Skeletal muscle tissue (tissue), 4 donors: ENCODE data around the gene PITPNM1. TPM values are rescaled to one million over a fixed set of nuclear protein-coding genes. Genes with fewer than 3 reads are reported as not detected.

Source experiments
- H3K27ac ChIP-seq: one replicate; pipeline ENCODE4 v1.7.0; 2013; ENCODE audit warnings: mild to moderate bottlenecking, low read depth, low read length, inconsistent platforms
- H3K27me3 ChIP-seq, 3 donors: one replicate each; pipeline ENCODE4 v1.7.0; 2013; ENCODE audit warnings: low read length in 3 of 3; ENCODE audit not compliant: control insufficient read depth in 3 of 3, insufficient read depth in 3 of 3
- H3K36me3 ChIP-seq, 3 donors: one replicate each; pipeline ENCODE4 v1.7.0; 2013; ENCODE audit warnings: low read length in 3 of 3; ENCODE audit not compliant: control insufficient read depth in 3 of 3, insufficient read depth in 3 of 3
- H3K4me1 ChIP-seq, 3 donors: one replicate each; pipeline ENCODE4 v1.7.0; 2013; ENCODE audit warnings: low read length in 3 of 3, mild to moderate bottlenecking in 3 of 3; ENCODE audit not compliant: control insufficient read depth in 3 of 3, insufficient read depth in 3 of 3
- H3K4me3 ChIP-seq, 3 donors: one replicate each; pipeline ENCODE4 v1.7.0; 2013; ENCODE audit warnings: low read length in 3 of 3
- H3K9ac ChIP-seq, 3 donors: one replicate each; pipeline ENCODE4 v1.7.0; 2013; ENCODE audit warnings: low read length in 3 of 3, mild to moderate bottlenecking in 3 of 3, moderate library complexity in 2 of 3, low read depth in 1 of 3
- H3K9me3 ChIP-seq, 3 donors: one replicate each; pipeline ENCODE4 v1.7.0; 2013; ENCODE audit warnings: low read length in 3 of 3; ENCODE audit not compliant: control insufficient read depth in 3 of 3
- total RNA-seq: library from RNA; depleted of rRNA; stranded (reverse); fragments of >200 nt; gene quantifications from one replicate; pipeline ENCODE4 v1.2.3, GENCODE V29; 2014
- donor health status: Osteomylitis.

The PITPNM1 gene
- total RNA-seq, 1 donor from 2014 or later: 5.7 TPM

GRCh38 chr11:67541198-67541597 is 36.0 kb upstream of the PITPNM1 start:
- Histone ChIP-seq H3K27ac (no peak overlapping the region), H3K4me3 (no peak overlapping the region), H3K36me3 (no peaks in the 10 kb centered on the region), H3K4me1 (peaks cover 8 to 9% (median 8%) of the 10 kb centered on the region in 3 donors), H3K27me3 (peaks cover 0 to 3% (median 0%) of the 10 kb centered on the region in 3 donors), H3K9ac (no peak overlapping the region), H3K9me3 (no peaks in the 10 kb centered on the region)

- H3K4me3 ChIP-seq: no peak overlapping the region
- H3K27ac ChIP-seq: no peak overlapping the region
- H3K27me3 ChIP-seq: peaks cover 0 to 3% (median 0%) of the 10 kb centered on the region in 3 donors
- H3K9me3 ChIP-seq: no peaks in the 10 kb centered on the region
- H3K36me3 ChIP-seq: no peaks in the 10 kb centered on the region
- H3K4me1 ChIP-seq: peaks cover 0 to under 1% (median 0%) of the 10 kb centered on the region in 3 donors
- no peak overlapping the region for H3K9ac ChIP-seq
These were observed 34.4 kb upstream of the PITPNM1 start for GRCh38 chr11:67539550-67539949.

GRCh38 chr11:67538823-67539505 is 33.8 kb upstream of the PITPNM1 start:
- Histone ChIP-seq H3K27ac (no peak overlapping the region), H3K4me1 (no peaks in the 10 kb centered on the region), H3K9ac (no peak overlapping the region), H3K36me3 (no peaks in the 10 kb centered on the region), H3K9me3 (no peaks in the 10 kb centered on the region), H3K27me3 (peaks cover 0 to 3% (median 0%) of the 10 kb centered on the region in 3 donors), H3K4me3 (no peak overlapping the region)

GRCh38 chr11:67538306-67538705 is 33.1 kb upstream of the PITPNM1 start:
- H3K27ac ChIP-seq: no peak overlapping the region
- H3K4me3 ChIP-seq: no peak overlapping the region
- H3K36me3 ChIP-seq: no peaks in the 10 kb centered on the region
- peaks cover 0 to 3% (median 0%) of the 10 kb centered on the region in 3 donors for H3K9me3 ChIP-seq
- H3K27me3 ChIP-seq: peaks cover 0 to 3% (median 0%) of the 10 kb centered on the region in 3 donors
- H3K4me1 ChIP-seq: no peaks in the 10 kb centered on the region
- no peak overlapping the region for H3K9ac ChIP-seq

GRCh38 chr11:67535561-67535960 is 30.4 kb upstream of the PITPNM1 start:
- Histone ChIP-seq H3K9ac (no peak overlapping the region), H3K9me3 (peaks cover 0 to 3% (median 0%) of the 10 kb centered on the region in 3 donors), H3K36me3 (no peaks in the 10 kb centered on the region), H3K4me1 (no peaks in the 10 kb centered on the region), H3K27me3 (peaks cover 0 to 3% (median 0%) of the 10 kb centered on the region in 3 donors), H3K4me3 (no peak overlapping the region), H3K27ac (no peak overlapping the region)

GRCh38 chr11:67534070-67534679 is 29.0 kb upstream of the PITPNM1 start:
- Histone ChIP-seq H3K4me3 (no peak overlapping the region), H3K36me3 (no peaks in the 10 kb centered on the region), H3K27me3 (peaks cover 0 to 7% (median 3%) of the 10 kb centered on the region in 3 donors), H3K9me3 (peaks cover 0 to 3% (median 0%) of the 10 kb centered on the region in 3 donors), H3K9ac (no peak overlapping the region), H3K27ac (no peak overlapping the region), H3K4me1 (no peaks in the 10 kb centered on the region)

- peaks cover 0 to 4% (median 3%) of the 10 kb centered on the region in 3 donors for H3K27me3 ChIP-seq
- H3K36me3 ChIP-seq: no peaks in the 10 kb centered on the region
- H3K4me3 ChIP-seq: no peak overlapping the region
- H3K9ac ChIP-seq: no peak overlapping the region
- no peak overlapping the region for H3K27ac ChIP-seq
- H3K4me1 ChIP-seq: no peaks in the 10 kb centered on the region
- H3K9me3 ChIP-seq: peaks cover 0 to 3% (median 0%) of the 10 kb centered on the region in 3 donors
These were observed 27.7 kb upstream of the PITPNM1 start for GRCh38 chr11:67532889-67533288.

- Histone ChIP-seq H3K9me3 (peaks cover 0 to 3% (median 0%) of the 10 kb centered on the region in 3 donors), H3K27me3 (peaks cover 0 to 11% (median 3%) of the 10 kb centered on the region in 3 donors), H3K27ac (no peak overlapping the region), H3K36me3 (no peaks in the 10 kb centered on the region), H3K4me1 (no peaks in the 10 kb centered on the region), H3K4me3 (no peak overlapping the region), H3K9ac (no peak overlapping the region)
These were observed 25.1 kb upstream of the PITPNM1 start for GRCh38 chr11:67530282-67530592.

- Histone ChIP-seq H3K9ac (no peak overlapping the region), H3K4me1 (no peaks in the 10 kb centered on the region), H3K27me3 (peaks cover 0 to 22% (median 16%) of the 10 kb centered on the region in 3 donors), H3K4me3 (no peak overlapping the region), H3K9me3 (no peaks in the 10 kb centered on the region), H3K36me3 (no peaks in the 10 kb centered on the region), H3K27ac (no peak overlapping the region)
These were observed 23.2 kb upstream of the PITPNM1 start for GRCh38 chr11:67528376-67528775.

- Histone ChIP-seq H3K4me1 (no peaks in the 10 kb centered on the region), H3K9ac (no peak overlapping the region), H3K4me3 (no peak overlapping the region), H3K27me3 (peaks cover 0 to 22% (median 16%) of the 10 kb centered on the region in 3 donors), H3K27ac (no peak overlapping the region), H3K9me3 (no peaks in the 10 kb centered on the region), H3K36me3 (no peaks in the 10 kb centered on the region)
These were observed 20.3 kb upstream of the PITPNM1 start for GRCh38 chr11:67525275-67525976.
